HepG2 (cell line): ENCODE measurements around the gene POLR2B. TPM values are rescaled to one million over a fixed set of nuclear protein-coding genes. Genes with fewer than 3 reads are reported as not detected.

Source experiments
- AHR ChIP-seq: IDR thresholded peaks from 2 replicates; pipeline ENCODE4 v1.6.1; 2018; ENCODE audit warnings: missing genetic modification reagents, missing compliant biosample characterization
- BORCS8-MEF2B ChIP-seq: sonication (generic); formaldehyde crosslinking; IDR thresholded peaks from 2 replicates; pipeline ENCODE4 v1.8.0; 2022; ENCODE audit warnings: mild to moderate bottlenecking, missing genetic modification reagents
- KAT2B ChIP-seq: fragments of 150-350 bp; IDR thresholded peaks from 2 replicates; pipeline ENCODE4 v1.6.1; 2014; ENCODE audit warnings: low read depth, low read length, borderline replicate concordance
- KDM3A ChIP-seq: IDR thresholded peaks from 2 replicates; pipeline ENCODE4 v1.6.1; 2018; ENCODE audit warnings: low read depth, missing compliant biosample characterization
- KDM5B ChIP-seq: sonication (generic); formaldehyde crosslinking; IDR thresholded peaks from 2 replicates; pipeline ENCODE4 v1.4.0; 2020; ENCODE audit warnings: missing genetic modification reagents, mild to moderate bottlenecking, borderline replicate concordance
- MAFK ChIP-seq, 2 experiments: IDR thresholded peaks in 1 of 2; conservative IDR thresholded peaks in 1 of 2; 2 replicates each; pipeline ENCODE4 v1.6.1; 2011; ENCODE audit warnings: improper control_type of control experiment in 2 of 2, low read length in 2 of 2
- MIER3 ChIP-seq: IDR thresholded peaks from 2 replicates; pipeline ENCODE4 v1.6.1; 2016; ENCODE audit warnings: missing compliant biosample characterization, borderline replicate concordance
- MIXL1 ChIP-seq: IDR thresholded peaks from 2 replicates; pipeline ENCODE4 v1.6.1; 2016
- NR2F6 ChIP-seq, 2 experiments: IDR thresholded peaks; 2 replicates each; pipeline ENCODE4 v1.6.1; 2016; ENCODE audit warnings: antibody characterized with exemption in 1 of 2, mild to moderate bottlenecking in 1 of 2
- PTBP1 ChIP-seq: fragments of 200-400 bp; formaldehyde crosslinking; IDR thresholded peaks from 2 replicates; pipeline ENCODE4 v1.6.1; 2018; ENCODE audit warnings: low read length, low read depth; ENCODE audit not compliant: poor library complexity, severe bottlenecking
- RAD21 ChIP-seq: fragments of 450-650 bp; formaldehyde crosslinking; IDR thresholded peaks from 2 replicates; pipeline ENCODE4 v1.5.0; 2020; ENCODE audit warnings: mild to moderate bottlenecking
- RXRA ChIP-seq: sonication (generic); formaldehyde crosslinking; IDR thresholded peaks from 2 replicates; pipeline ENCODE4 v1.5.1; 2020; ENCODE audit warnings: missing genetic modification reagents
- SNAI1 ChIP-seq: sonication (generic); formaldehyde crosslinking; IDR thresholded peaks from 2 replicates; pipeline ENCODE4 v1.5.0; 2020; ENCODE audit warnings: mild to moderate bottlenecking, missing genetic modification reagents, borderline replicate concordance
- SYNCRIP ChIP-seq: fragments of 200-400 bp; formaldehyde crosslinking; IDR thresholded peaks from 2 replicates; pipeline ENCODE4 v1.6.1; 2018; ENCODE audit warnings: mild to moderate bottlenecking, low read depth, low read length; ENCODE audit not compliant: insufficient read depth
- TBP ChIP-seq: sonication (generic); formaldehyde crosslinking; IDR thresholded peaks from 2 replicates; pipeline ENCODE4 v1.5.0; 2020; ENCODE audit warnings: missing genetic modification reagents
- ZFP37 ChIP-seq: sonication (generic); formaldehyde crosslinking; IDR thresholded peaks from 2 replicates; pipeline ENCODE4 v1.4.0; 2020; ENCODE audit warnings: missing genetic modification reagents, borderline replicate concordance
- ZFY ChIP-seq: sonication (generic); formaldehyde crosslinking; IDR thresholded peaks from 2 replicates; pipeline ENCODE4 v1.4.0; 2020; ENCODE audit warnings: missing genetic modification reagents
- ZKSCAN1 ChIP-seq: fragments of 150-350 bp; IDR thresholded peaks from 2 replicates; pipeline ENCODE4 v1.6.1; 2014; ENCODE audit warnings: low read length
- ZNF232 ChIP-seq: sonication (generic); formaldehyde crosslinking; IDR thresholded peaks from 2 replicates; pipeline ENCODE4 v1.4.0; 2020; ENCODE audit warnings: missing genetic modification reagents, borderline replicate concordance
- ZNF24 ChIP-seq: fragments of 450-650 bp; IDR thresholded peaks from 2 replicates; pipeline ENCODE4 v1.6.1; 2017; ENCODE audit warnings: antibody characterized with exemption, mild to moderate bottlenecking
- ZNF496 ChIP-seq: sonication (generic); formaldehyde crosslinking; IDR thresholded peaks from 2 replicates; pipeline ENCODE4 v1.8.1; 2023; ENCODE audit warnings: mild to moderate bottlenecking, moderate library complexity, missing genetic modification reagents; ENCODE audit not compliant: insufficient replicate concordance
- ZNF790 ChIP-seq: sonication (generic); formaldehyde crosslinking; IDR thresholded peaks from 2 replicates; pipeline ENCODE4 v1.8.0; 2022; ENCODE audit warnings: missing genetic modification reagents, mild to moderate bottlenecking, borderline replicate concordance
- polyA plus RNA-seq, 8 experiments: library from polyadenylated mRNA; depleted of rRNA in 3 of 8; stranded (reverse) in 7 of 8; unstranded in 1 of 8; fragments of >200 nt; fragmentation: Illumina TruSeq in 4 of 8; extraction: Trizol in 4 of 8; gene quantifications; 2 replicates each; pipeline versions ENCODE4 v1.2.1 to v1.2.3, GENCODE V29; 2011 to 2016; ENCODE audit warnings: low read depth in 4 of 8, missing spikeins in 1 of 8, mixed read lengths in 1 of 8; ENCODE audit not compliant: insufficient read depth in 1 of 8
- total RNA-seq, 5 experiments: library from RNA; depleted of rRNA; stranded (reverse); fragments of >200 nt; fragmentation: Illumina TruSeq; extraction: Trizol; gene quantifications; 2 replicates each; pipeline ENCODE4 v1.2.3, GENCODE V29; 2016; ENCODE audit warnings: low read depth in 1 of 5
- TF ChIP-seq, protein P1 (sequence below): sonication (generic); formaldehyde crosslinking; IDR thresholded peaks from 2 replicates; pipeline ENCODE4 v1.4.0; 2020; ENCODE audit warnings: low read depth, mild to moderate bottlenecking, missing genetic modification reagents
- TF ChIP-seq, protein P2 (sequence below): sonication (generic); formaldehyde crosslinking; IDR thresholded peaks from 2 replicates; pipeline ENCODE4 v1.5.0; 2020; ENCODE audit warnings: missing genetic modification reagents, mild to moderate bottlenecking, borderline replicate concordance
- TF ChIP-seq, protein P3 (sequence below): sonication (generic); formaldehyde crosslinking; IDR thresholded peaks from 2 replicates; pipeline ENCODE4 v1.4.0; 2020; ENCODE audit warnings: missing genetic modification reagents

Gene POLR2B
- total and polyA plus RNA-seq, 2 of the 13 experiments (the other 11 are each of a cell fraction or from before 2014, with no cell fraction given): 70.6 to 116 TPM

DNA sequence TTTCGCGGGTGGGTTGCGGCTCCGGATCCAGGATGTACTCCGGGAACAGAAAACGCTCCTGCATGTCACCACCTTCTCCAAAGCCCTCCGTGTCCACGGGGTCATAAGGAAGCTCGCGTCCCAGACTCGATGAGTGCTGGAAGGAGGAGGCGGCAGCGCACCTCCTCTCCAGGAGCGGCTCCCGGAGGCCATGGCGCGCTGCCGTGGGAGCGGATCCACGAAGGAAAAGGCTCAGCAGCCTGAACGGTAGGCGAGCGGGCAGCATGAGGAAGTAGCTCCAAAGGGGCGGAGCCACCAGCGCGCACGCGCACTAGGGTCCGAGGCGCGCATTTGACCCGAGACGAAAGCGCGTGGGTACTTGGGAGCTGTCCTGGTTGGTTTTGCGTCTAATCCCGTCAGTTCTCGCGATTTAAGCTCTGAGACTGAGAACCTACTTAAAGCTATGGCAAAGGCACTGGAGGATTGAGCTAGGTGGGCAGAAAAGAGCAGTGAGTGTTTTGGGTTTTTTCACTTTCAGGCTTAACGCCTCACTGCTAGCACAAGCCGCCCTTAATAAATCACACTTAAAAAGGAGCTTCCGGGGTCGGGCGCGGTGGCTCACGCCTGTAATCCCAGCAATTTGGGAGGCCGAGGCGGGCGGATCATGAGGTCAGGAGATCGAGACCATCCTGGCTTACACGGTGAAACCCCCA, 1.2 kb upstream of the POLR2B start, which contains the start of gene NOA1 (continued):
- TF ChIP-seq MIER3 (CRISPR knock-in tag) (0 out of 2 replicates have a peak, but pooled peaks have one; percentile 41), ZFP37 (no peak), RXRA (CRISPR knock-in tag) (no peak), KDM3A (CRISPR knock-in tag) (no peak), MIXL1 (CRISPR knock-in tag) (no peak), SYNCRIP (no peak), NR2F6 (IDR thresholded peaks at IDR 0.05) (no peak), NR2F6 (CRISPR knock-in tag; IDR thresholded peaks at IDR 0.05) (0 out of 2 replicates have a peak, but pooled peaks have one; percentile 36), AHR (CRISPR knock-in tag) (no peak; the same call in 1 of the 2 replicates), KDM5B (CRISPR knock-in tag) (0 out of 2 replicates have a peak, but pooled peaks have one; percentile 16), RAD21 (CRISPR knock-in tag) (no peak), PTBP1 (no peak), ZNF790 (CRISPR knock-in tag) (no peak; the same call in 1 of the 2 replicates), ZKSCAN1 (no peak), MAFK (conservative IDR thresholded peaks at IDR 0.05 in 1 of 2, IDR thresholded peaks at IDR 0.05 in 1 of 2; ENCODE audit: low read length in 2 of 2) (no peak), BORCS8-MEF2B (CRISPR knock-in tag) (no peak), TBP (CRISPR knock-in tag) (no peak), ZNF496 (CRISPR knock-in tag) (no peak), ZNF24 (no peak), ZFY (CRISPR knock-in tag) (no peak; the same call in 1 of the 2 replicates), SNAI1 (CRISPR knock-in tag) (no peak), KAT2B (no peak), ZNF232 (CRISPR knock-in tag) (peak; percentile 8; the same call in 1 of the 2 replicates)
- TF ChIP-seq, protein P1, sequence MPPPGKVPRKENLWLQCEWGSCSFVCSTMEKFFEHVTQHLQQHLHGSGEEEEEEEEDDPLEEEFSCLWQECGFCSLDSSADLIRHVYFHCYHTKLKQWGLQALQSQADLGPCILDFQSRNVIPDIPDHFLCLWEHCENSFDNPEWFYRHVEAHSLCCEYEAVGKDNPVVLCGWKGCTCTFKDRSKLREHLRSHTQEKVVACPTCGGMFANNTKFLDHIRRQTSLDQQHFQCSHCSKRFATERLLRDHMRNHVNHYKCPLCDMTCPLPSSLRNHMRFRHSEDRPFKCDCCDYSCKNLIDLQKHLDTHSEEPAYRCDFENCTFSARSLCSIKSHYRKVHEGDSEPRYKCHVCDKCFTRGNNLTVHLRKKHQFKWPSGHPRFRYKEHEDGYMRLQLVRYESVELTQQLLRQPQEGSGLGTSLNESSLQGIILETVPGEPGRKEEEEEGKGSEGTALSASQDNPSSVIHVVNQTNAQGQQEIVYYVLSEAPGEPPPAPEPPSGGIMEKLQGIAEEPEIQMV: no peak
- TF ChIP-seq, protein P2, sequence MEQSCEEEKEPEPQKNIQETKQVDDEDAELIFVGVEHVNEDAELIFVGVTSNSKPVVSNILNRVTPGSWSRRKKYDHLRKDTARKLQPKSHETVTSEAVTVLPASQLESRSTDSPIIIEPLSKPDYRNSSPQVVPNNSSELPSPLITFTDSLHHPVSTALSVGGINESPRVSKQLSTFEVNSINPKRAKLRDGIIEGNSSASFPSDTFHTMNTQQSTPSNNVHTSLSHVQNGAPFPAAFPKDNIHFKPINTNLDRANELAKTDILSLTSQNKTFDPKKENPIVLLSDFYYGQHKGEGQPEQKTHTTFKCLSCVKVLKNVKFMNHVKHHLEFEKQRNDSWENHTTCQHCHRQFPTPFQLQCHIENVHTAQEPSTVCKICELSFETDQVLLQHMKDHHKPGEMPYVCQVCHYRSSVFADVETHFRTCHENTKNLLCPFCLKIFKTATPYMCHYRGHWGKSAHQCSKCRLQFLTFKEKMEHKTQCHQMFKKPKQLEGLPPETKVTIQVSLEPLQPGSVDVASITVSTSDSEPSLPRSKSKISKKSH: no peak
- TF ChIP-seq, protein P3, sequence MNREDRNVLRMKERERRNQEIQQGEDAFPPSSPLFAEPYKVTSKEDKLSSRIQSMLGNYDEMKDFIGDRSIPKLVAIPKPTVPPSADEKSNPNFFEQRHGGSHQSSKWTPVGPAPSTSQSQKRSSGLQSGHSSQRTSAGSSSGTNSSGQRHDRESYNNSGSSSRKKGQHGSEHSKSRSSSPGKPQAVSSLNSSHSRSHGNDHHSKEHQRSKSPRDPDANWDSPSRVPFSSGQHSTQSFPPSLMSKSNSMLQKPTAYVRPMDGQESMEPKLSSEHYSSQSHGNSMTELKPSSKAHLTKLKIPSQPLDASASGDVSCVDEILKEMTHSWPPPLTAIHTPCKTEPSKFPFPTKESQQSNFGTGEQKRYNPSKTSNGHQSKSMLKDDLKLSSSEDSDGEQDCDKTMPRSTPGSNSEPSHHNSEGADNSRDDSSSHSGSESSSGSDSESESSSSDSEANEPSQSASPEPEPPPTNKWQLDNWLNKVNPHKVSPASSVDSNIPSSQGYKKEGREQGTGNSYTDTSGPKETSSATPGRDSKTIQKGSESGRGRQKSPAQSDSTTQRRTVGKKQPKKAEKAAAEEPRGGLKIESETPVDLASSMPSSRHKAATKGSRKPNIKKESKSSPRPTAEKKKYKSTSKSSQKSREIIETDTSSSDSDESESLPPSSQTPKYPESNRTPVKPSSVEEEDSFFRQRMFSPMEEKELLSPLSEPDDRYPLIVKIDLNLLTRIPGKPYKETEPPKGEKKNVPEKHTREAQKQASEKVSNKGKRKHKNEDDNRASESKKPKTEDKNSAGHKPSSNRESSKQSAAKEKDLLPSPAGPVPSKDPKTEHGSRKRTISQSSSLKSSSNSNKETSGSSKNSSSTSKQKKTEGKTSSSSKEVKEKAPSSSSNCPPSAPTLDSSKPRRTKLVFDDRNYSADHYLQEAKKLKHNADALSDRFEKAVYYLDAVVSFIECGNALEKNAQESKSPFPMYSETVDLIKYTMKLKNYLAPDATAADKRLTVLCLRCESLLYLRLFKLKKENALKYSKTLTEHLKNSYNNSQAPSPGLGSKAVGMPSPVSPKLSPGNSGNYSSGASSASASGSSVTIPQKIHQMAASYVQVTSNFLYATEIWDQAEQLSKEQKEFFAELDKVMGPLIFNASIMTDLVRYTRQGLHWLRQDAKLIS (CRISPR knock-in tag): 0 out of 2 replicates have a peak, but pooled peaks have one; percentile 64
